Measurements from ENCODE around the gene TPPP3.

- TF ChIP-seq CTCF (IDR thresholded peaks at IDR 0.05; ENCODE audit: low read length) (no peak), EZH2phosphoT487 (IDR thresholded peaks at IDR 0.05; ENCODE audit: low read length) (no peak)
These were observed 30.4 kb upstream of the TPPP3 start for GRCh38 chr16:67423611-67424260.

Data from MM.1S (cell line).